GM12892 (cell line): Measurements from ENCODE around the gene C4A.
"Not testable (repeated sequence)": the region's sequence is repeated elsewhere in the genome, so short reads cannot be mapped to it uniquely, and the experiment has no call there.

Experiments used
- POLR2A ChIP-seq: IDR thresholded peaks from 2 replicates; pipeline ENCODE4 v1.6.1; 2011; ENCODE audit warnings: low read depth, low read length, control low read depth
- POLR2AphosphoS5 ChIP-seq: IDR thresholded peaks from 2 replicates; pipeline ENCODE4 v1.6.1; 2011; ENCODE audit warnings: low read depth, low read length, control low read depth
- TAF1 ChIP-seq: IDR thresholded peaks from 2 replicates; pipeline ENCODE4 v1.6.1; 2011; ENCODE audit warnings: low read depth, mild to moderate bottlenecking, control low read depth, low read length, borderline replicate concordance

GRCh38 chr6:32008616-32009015 is 26.8 kb downstream of the C4A start:
- not testable (repeated sequence) for TF ChIP-seq POLR2A, POLR2AphosphoS5, TAF1
